ENCODE results near the gene RUFY3. TPM values are rescaled to one million over a fixed set of nuclear protein-coding genes. Genes with fewer than 3 reads are reported as not detected.
A peak's percentile ranks its signal among the peaks of the same experiment; 100 is the strongest.

The RUFY3 gene
- total and polyA plus RNA-seq, 2 of the 13 experiments (the other 11 are each of a cell fraction or from before 2014, with no cell fraction given), result 17.9 to 25.3 TPM

GRCh38 chr4:70687821-70688794, 33.7 kb upstream of the RUFY3 start, which contains the start of gene UTP3 (continued):
- TF ChIP-seq ZSCAN12 (CRISPR knock-in tag; IDR thresholded peaks at IDR 0.05) (0 out of 2 replicates have a peak, but pooled peaks have one; percentile 18), TFAP4 (IDR thresholded peaks at IDR 0.05; ENCODE audit: borderline replicate concordance, low read depth) (peak; percentile 50; the same call in 1 of the 2 replicates), ARID3A (IDR thresholded peaks at IDR 0.05; ENCODE audit: low read depth, low read length) (peak; percentile 96), ZFP1 (CRISPR knock-in tag; IDR thresholded peaks at IDR 0.05) (peak; percentile 81), NRL (CRISPR knock-in tag; IDR thresholded peaks at IDR 0.05; ENCODE audit: borderline replicate concordance) (no peak), KLF12 (CRISPR knock-in tag; IDR thresholded peaks at IDR 0.05; ENCODE audit: borderline replicate concordance) (0 out of 2 replicates have a peak, but pooled peaks have one; percentile 72), RCOR2 (CRISPR knock-in tag; IDR thresholded peaks at IDR 0.05) (0 out of 2 replicates have a peak, but pooled peaks have one; percentile 64), ZNF574 (CRISPR knock-in tag; IDR thresholded peaks at IDR 0.05) (peak; percentile 95), ZBTB40 (IDR thresholded peaks at IDR 0.05) (peak; percentile 97), ZBTB40 (CRISPR knock-in tag; IDR thresholded peaks at IDR 0.05) (peak; percentile 62; the same call in 1 of the 2 replicates), ESRRA (CRISPR knock-in tag; IDR thresholded peaks at IDR 0.05; ENCODE audit: low read depth) (0 out of 2 replicates have a peak, but pooled peaks have one; percentile 20), SNAPC5 (CRISPR knock-in tag; IDR thresholded peaks at IDR 0.05; ENCODE audit: borderline replicate concordance) (no peak)
